HepG2 (cell line): ENCODE measurements around the gene ACSM2A. TPM values are rescaled to one million over a fixed set of nuclear protein-coding genes. Genes with fewer than 3 reads are reported as not detected.

Source experiments
- FOXA1 ChIP-seq, 2 experiments: fragments of 450-650 bp in 1 of 2; sonication (generic) in 1 of 2; formaldehyde crosslinking in 1 of 2; IDR thresholded peaks; 2 replicates each; pipeline versions ENCODE4 v1.4.0 to v1.6.1; 2016 to 2020; ENCODE audit warnings: missing genetic modification reagents in 1 of 2
- GMEB1 ChIP-seq: sonication (generic); formaldehyde crosslinking; IDR thresholded peaks from 2 replicates; pipeline ENCODE4 v1.5.1; 2020; ENCODE audit warnings: missing genetic modification reagents, mild to moderate bottlenecking, borderline replicate concordance
- GRHL1 ChIP-seq: sonication (generic); formaldehyde crosslinking; conservative IDR thresholded peaks from 2 replicates; pipeline ENCODE4 v1.8.0; 2022; ENCODE audit warnings: missing genetic modification reagents
- HNF4A ChIP-seq: sonication (generic); formaldehyde crosslinking; IDR thresholded peaks from 2 replicates; pipeline ENCODE4 v1.4.0; 2020; ENCODE audit warnings: missing genetic modification reagents
- HNRNPUL1 ChIP-seq: fragments of 200-400 bp; formaldehyde crosslinking; IDR thresholded peaks from 2 replicates; pipeline ENCODE4 v1.6.1; 2017; ENCODE audit warnings: low read depth, mild to moderate bottlenecking, low read length, moderate library complexity
- HOXA5 ChIP-seq: sonication (generic); formaldehyde crosslinking; IDR thresholded peaks from 2 replicates; pipeline ENCODE4 v1.4.0; 2020; ENCODE audit warnings: missing genetic modification reagents
- MED8 ChIP-seq: sonication (generic); formaldehyde crosslinking; IDR thresholded peaks from 2 replicates; pipeline ENCODE4 v1.8.1; 2023; ENCODE audit warnings: mild to moderate bottlenecking, missing genetic modification reagents; ENCODE audit not compliant: insufficient replicate concordance
- NR2F6 ChIP-seq, 2 experiments: IDR thresholded peaks; 2 replicates each; pipeline ENCODE4 v1.6.1; 2016; ENCODE audit warnings: antibody characterized with exemption in 1 of 2, mild to moderate bottlenecking in 1 of 2
- SNAI1 ChIP-seq: sonication (generic); formaldehyde crosslinking; IDR thresholded peaks from 2 replicates; pipeline ENCODE4 v1.5.0; 2020; ENCODE audit warnings: mild to moderate bottlenecking, missing genetic modification reagents, borderline replicate concordance
- SYNCRIP ChIP-seq: fragments of 200-400 bp; formaldehyde crosslinking; IDR thresholded peaks from 2 replicates; pipeline ENCODE4 v1.6.1; 2018; ENCODE audit warnings: mild to moderate bottlenecking, low read depth, low read length; ENCODE audit not compliant: insufficient read depth
- ZBTB4 ChIP-seq: sonication (generic); formaldehyde crosslinking; IDR thresholded peaks from 2 replicates; pipeline ENCODE4 v1.4.0; 2020; ENCODE audit warnings: missing genetic modification reagents, mild to moderate bottlenecking, borderline replicate concordance
- ZBTB42 ChIP-seq: sonication (generic); formaldehyde crosslinking; IDR thresholded peaks from 2 replicates; pipeline ENCODE4 v1.5.0; 2020; ENCODE audit warnings: mild to moderate bottlenecking, missing genetic modification reagents
- ZNF703 ChIP-seq: sonication (generic); formaldehyde crosslinking; IDR thresholded peaks from 2 replicates; pipeline ENCODE4 v1.5.1; 2020; ENCODE audit warnings: missing genetic modification reagents, mild to moderate bottlenecking, moderate library complexity, borderline replicate concordance
- ZNF777 ChIP-seq: sonication (generic); formaldehyde crosslinking; IDR thresholded peaks from 2 replicates; pipeline ENCODE4 v1.4.0; 2020; ENCODE audit warnings: missing genetic modification reagents
- polyA plus RNA-seq, 8 experiments: library from polyadenylated mRNA; depleted of rRNA in 3 of 8; stranded (reverse) in 7 of 8; unstranded in 1 of 8; fragments of >200 nt; fragmentation: Illumina TruSeq in 4 of 8; extraction: Trizol in 4 of 8; gene quantifications; 2 replicates each; pipeline versions ENCODE4 v1.2.1 to v1.2.3, GENCODE V29; 2011 to 2016; ENCODE audit warnings: low read depth in 4 of 8, missing spikeins in 1 of 8, mixed read lengths in 1 of 8; ENCODE audit not compliant: insufficient read depth in 1 of 8
- total RNA-seq, 5 experiments: library from RNA; depleted of rRNA; stranded (reverse); fragments of >200 nt; fragmentation: Illumina TruSeq; extraction: Trizol; gene quantifications; 2 replicates each; pipeline ENCODE4 v1.2.3, GENCODE V29; 2016; ENCODE audit warnings: low read depth in 1 of 5
- TF ChIP-seq, protein P1 (sequence below): sonication (generic); formaldehyde crosslinking; IDR thresholded peaks from 2 replicates; pipeline ENCODE4 v1.8.0; 2022; ENCODE audit warnings: low read depth, missing genetic modification reagents
- TF ChIP-seq, protein P2 (sequence below): sonication (generic); formaldehyde crosslinking; IDR thresholded peaks from 2 replicates; pipeline ENCODE4 v1.4.0; 2020; ENCODE audit warnings: mild to moderate bottlenecking, missing genetic modification reagents
- TF ChIP-seq, protein P3 (sequence below): sonication (generic); formaldehyde crosslinking; IDR thresholded peaks from 2 replicates; pipeline ENCODE4 v1.8.1; 2023; ENCODE audit warnings: missing genetic modification reagents, mild to moderate bottlenecking, borderline replicate concordance
- TF ChIP-seq, protein P4 (sequence below): IDR thresholded peaks from 2 replicates; pipeline ENCODE4 v1.6.1; 2016; ENCODE audit warnings: missing genetic modification reagents, missing compliant biosample characterization

The ACSM2A gene
- total and polyA plus RNA-seq, 2 of the 13 experiments (the other 11 are each of a cell fraction or from before 2014, with no cell fraction given) = 11.4 to 16.3 TPM

- TF ChIP-seq HOXA5 (CRISPR knock-in tag) (no peak), SYNCRIP (no peak), ZBTB42 (CRISPR knock-in tag) (no peak), GMEB1 (CRISPR knock-in tag) (no peak), SNAI1 (CRISPR knock-in tag) (no peak), HNRNPUL1 (no peak), MED8 (CRISPR knock-in tag) (no peak), HNF4A (CRISPR knock-in tag) (peak; percentile 90), GRHL1 (CRISPR knock-in tag) (no peak), FOXA1 (IDR thresholded peaks at IDR 0.05) (no peak), FOXA1 (CRISPR knock-in tag; IDR thresholded peaks at IDR 0.05) (no peak), ZNF777 (CRISPR knock-in tag) (no peak), ZNF703 (no peak), NR2F6 (IDR thresholded peaks at IDR 0.05) (no peak), NR2F6 (CRISPR knock-in tag; IDR thresholded peaks at IDR 0.05) (0 out of 2 replicates have a peak, but pooled peaks have one; percentile 16), ZBTB4 (no peak)
- TF ChIP-seq, protein P1, sequence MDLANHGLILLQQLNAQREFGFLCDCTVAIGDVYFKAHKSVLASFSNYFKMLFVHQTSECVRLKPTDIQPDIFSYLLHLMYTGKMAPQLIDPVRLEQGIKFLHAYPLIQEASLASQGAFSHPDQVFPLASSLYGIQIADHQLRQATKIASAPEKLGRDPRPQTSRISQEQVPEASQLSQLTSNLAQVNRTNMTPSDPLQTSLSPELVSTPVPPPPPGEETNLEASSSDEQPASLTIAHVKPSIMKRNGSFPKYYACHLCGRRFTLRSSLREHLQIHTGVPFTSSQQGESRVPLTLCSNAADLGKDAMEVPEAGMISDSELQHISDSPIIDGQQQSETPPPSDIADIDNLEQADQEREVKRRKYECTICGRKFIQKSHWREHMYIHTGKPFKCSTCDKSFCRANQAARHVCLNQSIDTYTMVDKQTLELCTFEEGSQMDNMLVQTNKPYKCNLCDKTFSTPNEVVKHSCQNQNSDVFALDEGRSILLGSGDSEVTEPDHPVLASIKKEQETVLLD (CRISPR knock-in tag) = no peak
- TF ChIP-seq, protein P2, sequence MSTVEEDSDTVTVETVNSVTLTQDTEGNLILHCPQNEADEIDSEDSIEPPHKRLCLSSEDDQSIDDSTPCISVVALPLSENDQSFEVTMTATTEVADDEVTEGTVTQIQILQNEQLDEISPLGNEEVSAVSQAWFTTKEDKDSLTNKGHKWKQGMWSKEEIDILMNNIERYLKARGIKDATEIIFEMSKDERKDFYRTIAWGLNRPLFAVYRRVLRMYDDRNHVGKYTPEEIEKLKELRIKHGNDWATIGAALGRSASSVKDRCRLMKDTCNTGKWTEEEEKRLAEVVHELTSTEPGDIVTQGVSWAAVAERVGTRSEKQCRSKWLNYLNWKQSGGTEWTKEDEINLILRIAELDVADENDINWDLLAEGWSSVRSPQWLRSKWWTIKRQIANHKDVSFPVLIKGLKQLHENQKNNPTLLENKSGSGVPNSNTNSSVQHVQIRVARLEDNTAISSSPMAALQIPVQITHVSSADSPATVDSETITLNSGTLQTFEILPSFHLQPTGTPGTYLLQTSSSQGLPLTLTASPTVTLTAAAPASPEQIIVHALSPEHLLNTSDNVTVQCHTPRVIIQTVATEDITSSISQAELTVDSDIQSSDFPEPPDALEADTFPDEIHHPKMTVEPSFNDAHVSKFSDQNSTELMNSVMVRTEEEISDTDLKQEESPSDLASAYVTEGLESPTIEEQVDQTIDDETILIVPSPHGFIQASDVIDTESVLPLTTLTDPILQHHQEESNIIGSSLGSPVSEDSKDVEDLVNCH (CRISPR knock-in tag) = no peak
- TF ChIP-seq, protein P3, sequence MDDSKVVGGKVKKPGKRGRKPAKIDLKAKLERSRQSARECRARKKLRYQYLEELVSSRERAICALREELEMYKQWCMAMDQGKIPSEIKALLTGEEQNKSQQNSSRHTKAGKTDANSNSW (CRISPR knock-in tag) = no peak
- TF ChIP-seq, protein P4, sequence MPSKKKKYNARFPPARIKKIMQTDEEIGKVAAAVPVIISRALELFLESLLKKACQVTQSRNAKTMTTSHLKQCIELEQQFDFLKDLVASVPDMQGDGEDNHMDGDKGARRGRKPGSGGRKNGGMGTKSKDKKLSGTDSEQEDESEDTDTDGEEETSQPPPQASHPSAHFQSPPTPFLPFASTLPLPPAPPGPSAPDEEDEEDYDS = peak; percentile 27; the same call in 1 of the 2 replicates
Observed at GRCh38 chr16:20515688-20516090, 64.4 kb downstream of the ACSM2A start (continued).
